K562 (cell line): ENCODE data around the gene RPL19. TPM values are rescaled to one million over a fixed set of nuclear protein-coding genes. Genes with fewer than 3 reads are reported as not detected.

ENCODE experiments used
- ATAC-seq: fragments of 200-7000 bp; cut with Tn5 transposase; 3 replicates; pipeline ENCODE4 v1.9.1; 2020; ENCODE audit warnings: moderate library complexity
- BruUV-seq: library from RNA; stranded (reverse); fragments of 400-500 nt; replicated peaks from 2 replicates; lab custom pipeline; 2021; lab: Mats Ljungman, UMichigan
- CTCF ChIA-PET: fragments of 300-600 bp; formaldehyde crosslinking; extraction: SDS; loops from one replicate; lab custom pipeline; 2021; ENCODE audit warnings: low intra/inter-chr PET ratio; lab: Yijun Ruan, JAX
- POLR2A ChIA-PET: fragments of 300-600, 350-650 bp; sonication (Branson Sonifier 250); formaldehyde crosslinking; extraction: SDS; loops from one replicate; lab custom pipeline; 2021; ENCODE audit warnings: antibody characterized with exemption, inconsistent platforms; lab: Yijun Ruan, JAX
- DNase-seq, 4 experiments: peaks; one replicate each; pipeline versions ENCODE4 v3.0.0 to v3.0.0-alpha.2; 2011 to 2018; ENCODE audit warnings: low spot score in 3 of 4, mixed read lengths in 3 of 4; ENCODE audit errors: extremely low read depth in 1 of 4
- FAIRE-seq: peaks from 2 replicates; lab custom pipeline; 2011; peaks lifted over from hg19 to GRCh38; lab: Jason Lieb, UNC
- H2AFZ ChIP-seq: 2 replicates; pipeline ENCODE4 v1.6.0; 2011; ENCODE audit warnings: low read depth, low read length, control low read depth, inconsistent platforms
- H3K27ac ChIP-seq: fragments of 200-600 bp; 3 replicates; pipeline ENCODE4 v1.8.0; 2011; ENCODE audit warnings: low read depth, mild to moderate bottlenecking, control low read depth, inconsistent platforms, low read length, moderate library complexity, mixed read lengths; ENCODE audit errors: extremely low read depth
- H3K27me3 ChIP-seq, 2 experiments: fragments of 300-600 bp in 1 of 2; 2 replicates in 1 of 2; 3 replicates in 1 of 2; pipeline versions ENCODE4 v1.6.0 to v1.8.0; 2011; ENCODE audit warnings: inconsistent platforms in 2 of 2, low read length in 2 of 2, mild to moderate bottlenecking in 1 of 2, mixed read lengths in 1 of 2, moderate library complexity in 1 of 2; ENCODE audit not compliant: control insufficient read depth in 2 of 2, insufficient read depth in 2 of 2
- H3K36me3 ChIP-seq: fragments of 300-600 bp; 3 replicates; pipeline ENCODE4 v1.8.0; 2011; ENCODE audit warnings: mild to moderate bottlenecking, low read length, inconsistent platforms; ENCODE audit not compliant: control insufficient read depth, insufficient read depth
- H3K4me1 ChIP-seq, 2 experiments: fragments of 200-600 bp in 1 of 2; replicated peaks in 1 of 2; 2 replicates in 1 of 2; 3 replicates in 1 of 2; pipeline versions ENCODE4 v1.5.1 to v1.8.0; 2011; ENCODE audit warnings: inconsistent platforms in 2 of 2, low read length in 2 of 2, mild to moderate bottlenecking in 1 of 2, mixed read lengths in 1 of 2, moderate library complexity in 1 of 2; ENCODE audit not compliant: control insufficient read depth in 2 of 2, insufficient read depth in 2 of 2
- H3K4me2 ChIP-seq: 2 replicates; pipeline ENCODE4 v1.6.1; 2011; ENCODE audit warnings: low read length, control low read depth, inconsistent platforms, mixed read lengths; ENCODE audit not compliant: insufficient read depth
- H3K4me3 ChIP-seq: fragments of 200-600 bp; sonication (generic), shearing (Covaris generic); 2 replicates; pipeline ENCODE4 v1.5.1; 2016; ENCODE audit warnings: control low read depth, inconsistent platforms
- H3K79me2 ChIP-seq: fragments of 200-600 bp; 3 replicates; pipeline ENCODE4 v1.8.0; 2011; ENCODE audit warnings: low read length, inconsistent platforms; ENCODE audit not compliant: control insufficient read depth, insufficient read depth
- H3K9ac ChIP-seq, 2 experiments: 2 replicates each; pipeline versions ENCODE4 v1.6.0 to v1.6.1; 2011; ENCODE audit warnings: low read depth in 2 of 2, low read length in 2 of 2, control low read depth in 1 of 2, inconsistent platforms in 1 of 2, mild to moderate bottlenecking in 1 of 2, mixed read lengths in 1 of 2; ENCODE audit not compliant: insufficient read depth in 1 of 2
- H3K9me1 ChIP-seq: one replicate; pipeline ENCODE4 v1.6.0; 2011; ENCODE audit warnings: inconsistent platforms, mild to moderate bottlenecking, low read length, moderate library complexity; ENCODE audit not compliant: control insufficient read depth, insufficient read depth
- H3K9me3 ChIP-seq: replicated peaks from 2 replicates; pipeline ENCODE4 v1.5.1; 2011; ENCODE audit warnings: low read depth, low read length, inconsistent platforms; ENCODE audit not compliant: control insufficient read depth, insufficient read depth
- H4K20me1 ChIP-seq: replicated peaks from 2 replicates; pipeline ENCODE4 v1.6.1; 2011; ENCODE audit warnings: low read length, inconsistent platforms, mixed read lengths; ENCODE audit not compliant: control insufficient read depth, insufficient read depth
- CTBP1 ChIP-seq: fragments of 450-650 bp; IDR thresholded peaks from 2 replicates; pipeline ENCODE4 v1.6.1; 2016; ENCODE audit warnings: borderline replicate concordance
- ETV1 ChIP-seq: fragments of 450-650 bp; conservative IDR thresholded peaks from 2 replicates; pipeline ENCODE4 v1.6.1; 2016; ENCODE audit warnings: missing genetic modification characterization, control low read depth, low read depth, missing compliant biosample characterization
- MAX ChIP-seq: sonication (generic); formaldehyde crosslinking; IDR thresholded peaks from 2 replicates; pipeline ENCODE4 v1.9.0; 2022; ENCODE audit warnings: mild to moderate bottlenecking, missing genetic modification reagents
- POLR3A ChIP-seq: IDR thresholded peaks from 2 replicates; pipeline ENCODE4 v1.6.1; 2011; ENCODE audit warnings: borderline replicate concordance, mild to moderate bottlenecking, moderate library complexity; ENCODE audit not compliant: insufficient read length, insufficient read depth; ENCODE audit errors: extremely low read depth
- RAD51 ChIP-seq: fragments of 450-650 bp; IDR thresholded peaks from 2 replicates; pipeline ENCODE4 v1.7.1; 2016; ENCODE audit warnings: low read depth, mild to moderate bottlenecking, borderline replicate concordance
- RBM22 ChIP-seq: fragments of 200-400 bp; formaldehyde crosslinking; IDR thresholded peaks from 2 replicates; pipeline ENCODE4 v1.6.1; 2018; ENCODE audit warnings: low read length, low read depth; ENCODE audit not compliant: poor library complexity, severe bottlenecking
- STAG1 ChIP-seq: sonication (generic); formaldehyde crosslinking; IDR thresholded peaks from 2 replicates; pipeline ENCODE4 v1.5.0; 2020; ENCODE audit warnings: missing genetic modification reagents, borderline replicate concordance
- STAT5B ChIP-seq: fragments of 250-450 bp; sonication (Bioruptor Pico); IDR thresholded peaks from 2 replicates; pipeline ENCODE4 v1.8.0; 2021; ENCODE audit warnings: mild to moderate bottlenecking, inconsistent platforms
- TEAD1 ChIP-seq, 2 experiments: fragments of 450-650 bp in 1 of 2; sonication (generic) in 1 of 2; formaldehyde crosslinking; IDR thresholded peaks; 2 replicates each; pipeline versions ENCODE4 v1.4.0 to v1.8.0; 2020 to 2022; ENCODE audit warnings: mild to moderate bottlenecking in 2 of 2, missing genetic modification reagents in 1 of 2
- THRAP3 ChIP-seq: fragments of 450-650 bp; IDR thresholded peaks from 2 replicates; pipeline ENCODE4 v1.6.1; 2016; ENCODE audit warnings: mild to moderate bottlenecking, inconsistent platforms, borderline replicate concordance
- ZC3H8 ChIP-seq: fragments of 450-650 bp; IDR thresholded peaks from 2 replicates; pipeline ENCODE4 v1.6.1; 2017
- WGBS: fragments of 100-300 bp; shearing (Covaris generic); methylation state at CpG from one replicate; pipeline ENCODE4 v1.1.6; 2016; ENCODE audit warnings: low coverage, mixed read lengths; ENCODE audit not compliant: insufficient coverage; ENCODE audit errors: missing lambda C conversion rate; 5-methylcytosine and 5-hydroxymethylcytosine counted together
- in situ Hi-C: fragments of 300-500 bp; cut with MboI; formaldehyde crosslinking; loops from 4 replicates; pipeline ENCODE4 v1.15.0; 2018; ENCODE audit warnings: inconsistent platforms, mixed read lengths
- intact Hi-C: fragments of 100-400 bp; cut with micrococcal nuclease; formaldehyde crosslinking; loops from 2 replicates; pipeline ENCODE4 v1.14.2; 2022
- polyA plus RNA-seq, 8 experiments: library from polyadenylated mRNA; depleted of rRNA in 4 of 8; stranded (reverse) in 5 of 8; unstranded in 3 of 8; fragments of >200 nt; fragmentation: Nextera tagmentation in 2 of 8; fragmentation: Illumina TruSeq in 1 of 8; extraction: Ambion mirVana in 2 of 8; extraction: Trizol in 1 of 8; gene quantifications; 2 replicates each; pipeline versions ENCODE4 v1.2.1 to v1.2.3, GENCODE V29; 2011 to 2014; ENCODE audit warnings: inconsistent platforms in 1 of 8, missing spikeins in 1 of 8
- total RNA-seq, 7 experiments: library from RNA; depleted of rRNA in 6 of 7; stranded (reverse); fragments of >200 nt in 6 of 7; fragmentation: Illumina TruSeq in 2 of 7; extraction: Trizol in 2 of 7; gene quantifications; 2 replicates each; pipeline versions ENCODE4 v1.2.1 to v1.2.3, GENCODE V29; 2011 to 2021; ENCODE audit warnings: low replicate concordance in 1 of 7
- TF ChIP-seq, protein P1 (sequence below), 3 experiments: IDR thresholded peaks in 2 of 3; conservative IDR thresholded peaks in 1 of 3; 2 replicates each; pipeline ENCODE4 v1.5.1; 2011 to 2012; ENCODE audit warnings: low read length in 3 of 3, mild to moderate bottlenecking in 3 of 3, control low read depth in 2 of 3, improper control_type of control experiment in 1 of 3, inconsistent platforms in 1 of 3, low read depth in 1 of 3, mixed read lengths in 1 of 3, moderate library complexity in 1 of 3; ENCODE audit not compliant: insufficient read depth in 2 of 3

Gene RPL19
- total and polyA plus RNA-seq, 9 of the 15 experiments (the other 6 are each of a cell fraction or from before 2014, with no cell fraction given), result 2,263 to 4,614 (median 3,727) TPM

- Histone ChIP-seq H3K27ac (peak overlapping the region; percentile 41; the same call in 1 of the 3 replicates), H3K79me2 (no peaks in the 10 kb centered on the region), H3K9ac (peak overlapping the region in 1 of 2 experiments; percentile 54; a peak in 2 of 4 replicates), H3K36me3 (peaks cover 12% of the 10 kb centered on the region; the same call in 2 of the 3 replicates), H4K20me1 (peaks cover 6% of the 10 kb centered on the region), H3K4me2 (no peak overlapping the region), H2AFZ (0 out of 2 replicates have a peak overlapping the region, but pooled peaks have one; percentile 25), H3K4me1 (peaks cover 7 to 33% of the 10 kb centered on the region in 2 experiments), H3K9me3 (no peaks in the 10 kb centered on the region), H3K4me3 (no peak overlapping the region), H3K27me3 (no peaks in the 10 kb centered on the region), H3K9me1 (peaks cover 5% of the 10 kb centered on the region)
- ATAC-seq, result peak; percentile 95
- no TSS peak for BruUV-seq
- peak; percentile 88 for FAIRE-seq
- in situ Hi-C loops, result no loop called here
- 60% methylated on average over 21 of the region's 35 CpGs for WGBS
- POLR2A ChIA-PET, result interaction anchor here (0.6 to 2.5 kb wide), 5 partner anchors 8 to 114 kb away, joined by 3 to 14 read pairs (median 3); no protein-coding TSS in a partner anchor
- CTCF ChIA-PET, result interaction anchor here (0.8 to 2.5 kb wide), 2 partner anchors 106 to 192 kb away, joined by 4 to 6 read pairs; no protein-coding TSS in a partner anchor
- DNase-seq, result peak; percentile 88 to 89 (median 89)
- intact Hi-C loops, result no loop called here
- no peak for TF ChIP-seq MAX (CRISPR knock-in tag)
- TF ChIP-seq ZC3H8, result no peak
- no peak for TF ChIP-seq POLR3A
- no peak for TF ChIP-seq THRAP3
- TF ChIP-seq, protein P1, sequence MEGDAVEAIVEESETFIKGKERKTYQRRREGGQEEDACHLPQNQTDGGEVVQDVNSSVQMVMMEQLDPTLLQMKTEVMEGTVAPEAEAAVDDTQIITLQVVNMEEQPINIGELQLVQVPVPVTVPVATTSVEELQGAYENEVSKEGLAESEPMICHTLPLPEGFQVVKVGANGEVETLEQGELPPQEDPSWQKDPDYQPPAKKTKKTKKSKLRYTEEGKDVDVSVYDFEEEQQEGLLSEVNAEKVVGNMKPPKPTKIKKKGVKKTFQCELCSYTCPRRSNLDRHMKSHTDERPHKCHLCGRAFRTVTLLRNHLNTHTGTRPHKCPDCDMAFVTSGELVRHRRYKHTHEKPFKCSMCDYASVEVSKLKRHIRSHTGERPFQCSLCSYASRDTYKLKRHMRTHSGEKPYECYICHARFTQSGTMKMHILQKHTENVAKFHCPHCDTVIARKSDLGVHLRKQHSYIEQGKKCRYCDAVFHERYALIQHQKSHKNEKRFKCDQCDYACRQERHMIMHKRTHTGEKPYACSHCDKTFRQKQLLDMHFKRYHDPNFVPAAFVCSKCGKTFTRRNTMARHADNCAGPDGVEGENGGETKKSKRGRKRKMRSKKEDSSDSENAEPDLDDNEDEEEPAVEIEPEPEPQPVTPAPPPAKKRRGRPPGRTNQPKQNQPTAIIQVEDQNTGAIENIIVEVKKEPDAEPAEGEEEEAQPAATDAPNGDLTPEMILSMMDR (IDR thresholded peaks at IDR 0.05 in 2 of 3, conservative IDR thresholded peaks at IDR 0.05 in 1 of 3; ENCODE audit: insufficient read depth in 2 of 3, low read depth in 1 of 3, low read length in 3 of 3), result peak; percentile 83 to 90 (median 86)
- 0 out of 2 replicates have a peak, but pooled peaks have one; percentile 22 for TF ChIP-seq CTBP1
- TF ChIP-seq STAT5B (CRISPR knock-in tag), result no peak
- TF ChIP-seq RAD51, result no peak
- TF ChIP-seq ETV1 (tag), result no peak
- TF ChIP-seq TEAD1 (CRISPR knock-in tag; IDR thresholded peaks at IDR 0.05), result no peak
- peak; percentile 57; the same call in 1 of the 2 replicates for TF ChIP-seq STAG1 (CRISPR knock-in tag)
- TF ChIP-seq RBM22, result no peak
Measured at GRCh38 chr17:39174920-39175694, 25.0 kb upstream of the RPL19 start.
